Fibroblast of villous mesenchyme (primary cell): ENCODE results near the gene UVSSA. TPM values are rescaled to one million over a fixed set of nuclear protein-coding genes. Genes with fewer than 3 reads are reported as not detected.

ENCODE experiments used
- DNase-seq: peaks from one replicate; pipeline ENCODE4 v3.0.0-alpha.2; 2010; ENCODE audit warnings: low read depth
- H3K4me3 ChIP-seq: 2 replicates; pipeline ENCODE4 v1.5.1; 2011; ENCODE audit warnings: low read depth, mild to moderate bottlenecking, low read length
- CTCF ChIP-seq: IDR thresholded peaks from 2 replicates; pipeline ENCODE4 v1.5.1; 2012; ENCODE audit warnings: low read depth, mild to moderate bottlenecking, low read length; ENCODE audit not compliant: insufficient read depth
- total RNA-seq: library from RNA; depleted of rRNA; stranded (reverse); fragments of >200 nt; gene quantifications from 2 replicates; pipeline ENCODE4 v1.2.3, GENCODE V29; 2012

The UVSSA gene
- total RNA-seq, 1 donor, result 10.8 TPM

GRCh38 chr4:1413204-1413663 lies 66.2 kb downstream of the UVSSA start:
- H3K4me3 ChIP-seq, result no peak overlapping the region
- no peak for TF ChIP-seq CTCF
- no peak for DNase-seq

- DNase-seq, result no peak
- no peak overlapping the region for H3K4me3 ChIP-seq
- TF ChIP-seq CTCF, result no peak
Measured at GRCh38 chr4:1413687-1414479, 66.9 kb downstream of the UVSSA start.

GRCh38 chr4:1414831-1415680 lies 68.0 kb downstream of the UVSSA start:
- DNase-seq, result no peak
- no peak for TF ChIP-seq CTCF
- H3K4me3 ChIP-seq, result no peak overlapping the region

GRCh38 chr4:1415681-1415981 lies 68.6 kb downstream of the UVSSA start:
- TF ChIP-seq CTCF, result no peak
- no peak overlapping the region for H3K4me3 ChIP-seq
- no peak for DNase-seq

- DNase-seq, result no peak
- TF ChIP-seq CTCF, result no peak
- no peak overlapping the region for H3K4me3 ChIP-seq
Measured at GRCh38 chr4:1416051-1416947, 69.3 kb downstream of the UVSSA start.

- DNase-seq, result no peak
- no peak for TF ChIP-seq CTCF
- H3K4me3 ChIP-seq, result no peak overlapping the region
Measured at GRCh38 chr4:1416948-1417260, 69.9 kb downstream of the UVSSA start.
